Smooth muscle cell (in vitro differentiated cells): ENCODE data around the gene UBE2J2. TPM values are rescaled to one million over a fixed set of nuclear protein-coding genes. Genes with fewer than 3 reads are reported as not detected.

Source experiments
- DNase-seq: peaks from one replicate; lab custom pipeline; 2025; ENCODE audit not compliant: unreplicated experiment; lab: John Stamatoyannopoulos, UW
- H2AFZ ChIP-seq: fragments of 200-600 bp; sonication (generic); 2 replicates; pipeline ENCODE4 v1.6.0; 2016; ENCODE audit warnings: antibody characterized with exemption, low read depth, mild to moderate bottlenecking
- H3F3A ChIP-seq: fragments of 200-600 bp; sonication (generic); 2 replicates; pipeline ENCODE4 v1.6.0; 2017; ENCODE audit warnings: antibody characterized with exemption, low read depth
- H3K27ac ChIP-seq: fragments of 200-600 bp; sonication (generic); 2 replicates; pipeline ENCODE4 v1.5.1; 2016; ENCODE audit warnings: low read depth, mild to moderate bottlenecking
- H3K27me3 ChIP-seq: fragments of 200-600 bp; sonication (generic); 2 replicates; pipeline ENCODE4 v1.6.1; 2016; ENCODE audit warnings: low read depth, mild to moderate bottlenecking
- H3K36me3 ChIP-seq: fragments of 200-600 bp; sonication (generic); 2 replicates; pipeline ENCODE4 v1.5.1; 2016; ENCODE audit warnings: low read depth
- H3K4me1 ChIP-seq: fragments of 200-600 bp; sonication (generic); 2 replicates; pipeline ENCODE4 v1.5.1; 2016; ENCODE audit warnings: low read depth
- H3K4me2 ChIP-seq: fragments of 200-600 bp; sonication (generic); 2 replicates; pipeline ENCODE4 v1.6.0; 2016; ENCODE audit warnings: mild to moderate bottlenecking
- H3K4me3 ChIP-seq: fragments of 200-600 bp; sonication (generic); 2 replicates; pipeline ENCODE4 v1.5.1; 2016; ENCODE audit warnings: mild to moderate bottlenecking
- H3K79me2 ChIP-seq: fragments of 200-600 bp; sonication (generic); 2 replicates; pipeline ENCODE4 v1.6.0; 2016; ENCODE audit warnings: low read depth, mild to moderate bottlenecking
- H3K9ac ChIP-seq: fragments of 200-600 bp; sonication (generic); 2 replicates; pipeline ENCODE4 v1.6.0; 2016; ENCODE audit warnings: low read depth
- H3K9me3 ChIP-seq: fragments of 200-600 bp; sonication (generic); replicated peaks from 2 replicates; pipeline ENCODE4 v1.5.1; 2016; ENCODE audit warnings: low read depth
- H4K20me1 ChIP-seq: fragments of 200-600 bp; sonication (generic); 2 replicates; pipeline ENCODE4 v1.6.0; 2016; ENCODE audit warnings: low read depth
- CTCF ChIP-seq: fragments of 200-600 bp; sonication (generic); IDR thresholded peaks from 2 replicates; pipeline ENCODE4 v1.5.1; 2017; ENCODE audit warnings: borderline replicate concordance, mild to moderate bottlenecking, antibody characterized with exemption; ENCODE audit not compliant: insufficient read depth, poor library complexity, severe bottlenecking
- WGBS: methylation state at CpG from one replicate; pipeline ENCODE4 v1.1.7; 2016; ENCODE audit warnings: low lambda C conversion rate; 5-methylcytosine and 5-hydroxymethylcytosine counted together
- polyA plus RNA-seq: library from polyadenylated mRNA; unstranded; fragments of >200 nt; fragmentation: Nextera tagmentation; extraction: Ambion mirVana; gene quantifications from 2 replicates; pipeline ENCODE4 v1.2.1, GENCODE V29; 2016
- total RNA-seq: library from RNA; depleted of rRNA; stranded (reverse); fragments of >200 nt; gene quantifications from 2 replicates; pipeline ENCODE4 v1.2.3, GENCODE V29; 2014

The UBE2J2 gene
- total and polyA plus RNA-seq, 2 experiments from 2014 or later, result 30.2 to 72.9 TPM

GRCh38 chr1:1240348-1240732 is 33.3 kb downstream of the UBE2J2 start:
- Histone ChIP-seq H3F3A (no peaks in the 10 kb centered on the region), H4K20me1 (no peaks in the 10 kb centered on the region), H3K4me1 (no peaks in the 10 kb centered on the region), H3K9me3 (no peaks in the 10 kb centered on the region), H2AFZ (no peak overlapping the region), H3K79me2 (no peaks in the 10 kb centered on the region), H3K4me3 (no peak overlapping the region), H3K27me3 (no peaks in the 10 kb centered on the region), H3K36me3 (no peaks in the 10 kb centered on the region), H3K9ac (no peak overlapping the region), H3K27ac (no peak overlapping the region), H3K4me2 (no peak overlapping the region)
- 88% methylated on average over 2 of the region's 11 CpGs for WGBS
- no peak for DNase-seq
- TF ChIP-seq CTCF, result no peak

- Histone ChIP-seq H3K9me3 (no peaks in the 10 kb centered on the region), H3K79me2 (no peaks in the 10 kb centered on the region), H4K20me1 (no peaks in the 10 kb centered on the region), H3K4me1 (no peaks in the 10 kb centered on the region), H3K27me3 (no peaks in the 10 kb centered on the region), H3K4me2 (no peak overlapping the region), H3K27ac (no peak overlapping the region), H3K9ac (no peak overlapping the region), H2AFZ (no peak overlapping the region), H3K36me3 (no peaks in the 10 kb centered on the region), H3F3A (no peaks in the 10 kb centered on the region), H3K4me3 (no peak overlapping the region)
- no peak for DNase-seq
- WGBS, result 77% methylated on average over 30 of the region's 30 CpGs
- no peak for TF ChIP-seq CTCF
These were observed 33.9 kb downstream of the UBE2J2 start for GRCh38 chr1:1239614-1240347.

GRCh38 chr1:1239227-1239613 is 34.4 kb downstream of the UBE2J2 start:
- H3K36me3 ChIP-seq, result no peaks in the 10 kb centered on the region
- no peak overlapping the region for H3K4me3 ChIP-seq
- no peaks in the 10 kb centered on the region for H3K9me3 ChIP-seq
- H3K27me3 ChIP-seq, result no peaks in the 10 kb centered on the region
- H3K27ac ChIP-seq, result no peak overlapping the region
- 85% methylated on average over 14 of the region's 15 CpGs for WGBS
- no peak for DNase-seq
- TF ChIP-seq CTCF, result no peak
- no peaks in the 10 kb centered on the region for H3F3A ChIP-seq
- no peaks in the 10 kb centered on the region for H3K4me1 ChIP-seq
- no peak overlapping the region for H3K9ac ChIP-seq
- no peaks in the 10 kb centered on the region for H4K20me1 ChIP-seq
- no peak overlapping the region for H2AFZ ChIP-seq
- H3K79me2 ChIP-seq, result no peaks in the 10 kb centered on the region
- H3K4me2 ChIP-seq, result no peak overlapping the region

GRCh38 chr1:1238702-1239178 is 34.9 kb downstream of the UBE2J2 start:
- WGBS, result 90% methylated on average over 19 of the region's 19 CpGs

More at GRCh38 chr1:1238702-1239178, 34.9 kb downstream of the UBE2J2 start:
- Histone ChIP-seq H3K27me3 (no peaks in the 10 kb centered on the region), H3K27ac (no peak overlapping the region), H3K4me1 (no peaks in the 10 kb centered on the region), H3F3A (no peaks in the 10 kb centered on the region), H3K4me3 (no peak overlapping the region), H3K36me3 (no peaks in the 10 kb centered on the region), H3K9ac (no peak overlapping the region), H3K9me3 (no peaks in the 10 kb centered on the region), H4K20me1 (no peaks in the 10 kb centered on the region), H3K4me2 (no peak overlapping the region), H2AFZ (no peak overlapping the region), H3K79me2 (peaks cover 2% of the 10 kb centered on the region)
- DNase-seq, result no peak
- TF ChIP-seq CTCF, result no peak
